GM19395 (cell line): ENCODE data around the gene KRT78.
"Not testable (repeated sequence)": the region's sequence is repeated elsewhere in the genome, so short reads cannot be mapped to it uniquely, and the experiment has no call there.

Experiments used
- ATAC-seq: cut with Tn5 transposase; IDR thresholded peaks from one replicate; pipeline ENCODE4 v1.9.1; 2021; ENCODE audit warnings: mild to moderate bottlenecking, moderate library complexity; ENCODE audit not compliant: unreplicated experiment

The KRT78 gene

GRCh38 chr12:52798671-52799504, 49.9 kb downstream of the KRT78 start:
- ATAC-seq = no peak

- no peak for ATAC-seq
These were observed 50.7 kb downstream of the KRT78 start for GRCh38 chr12:52798003-52798670.

DNA sequence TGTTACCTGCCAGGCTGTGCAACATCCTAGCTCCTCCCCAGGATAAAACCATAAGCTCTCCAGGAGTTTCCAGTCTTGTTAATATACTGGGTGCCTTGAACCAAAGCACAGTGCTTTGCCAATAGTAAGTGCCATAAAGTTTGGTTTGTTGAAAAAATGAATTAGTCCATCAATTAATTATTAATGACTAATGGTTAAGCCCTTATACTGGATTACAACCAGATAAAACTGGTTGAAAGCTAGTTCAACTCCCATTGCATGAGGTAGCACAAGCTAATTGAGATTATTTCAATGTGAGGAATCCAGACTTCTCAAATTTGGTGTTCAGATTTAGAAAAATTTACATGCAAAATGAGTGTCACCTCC, 51.3 kb downstream of the KRT78 start:
- ATAC-seq = no peak

DNA sequence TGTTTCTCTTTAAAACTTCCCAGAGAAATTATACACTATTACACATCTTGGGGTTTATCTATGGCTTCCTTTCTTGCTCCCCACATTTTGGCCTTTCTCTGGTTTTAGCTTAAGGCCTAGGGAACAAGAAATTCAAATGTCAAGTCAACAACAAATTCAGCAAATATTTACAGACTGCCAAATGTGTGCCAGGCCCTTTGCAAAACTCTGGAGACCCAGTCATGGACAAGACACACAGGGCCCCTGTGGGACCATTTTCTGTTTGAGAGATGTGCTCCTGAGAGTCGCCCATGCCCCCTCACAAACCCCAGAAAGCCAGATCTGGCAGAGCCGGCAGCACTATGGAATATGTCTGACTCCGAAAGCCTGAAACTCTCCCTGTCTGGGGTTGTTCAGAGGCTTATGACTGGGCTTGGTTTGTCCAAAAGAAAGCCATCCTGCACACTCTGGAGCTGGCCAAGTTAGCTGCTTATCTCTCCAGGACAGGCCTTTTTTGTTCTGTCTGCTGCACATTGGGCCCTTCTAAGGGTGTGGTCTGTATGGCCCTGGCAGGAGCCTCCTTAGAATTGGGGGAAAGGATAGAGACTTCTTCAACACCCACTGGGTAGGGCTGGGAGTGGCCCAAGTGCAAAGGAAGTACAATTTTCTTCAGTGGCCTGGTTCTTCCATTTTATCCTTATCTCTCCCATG, 51.8 kb downstream of the KRT78 start:
- no peak for ATAC-seq

- no peak for ATAC-seq
These were observed 52.4 kb downstream of the KRT78 start for GRCh38 chr12:52796429-52796794.

- no peak for ATAC-seq
These were observed 52.9 kb downstream of the KRT78 start, which contains the start of gene KRT3 for GRCh38 chr12:52795694-52796428. Gene KRT3, minus strand, starts transcription at chr12:52796117. Its CDS starts 75 bp downstream, at chr12:52796042.

- not testable (repeated sequence) for ATAC-seq
These were observed 53.5 kb downstream of the KRT78 start for GRCh38 chr12:52795332-52795674.

DNA sequence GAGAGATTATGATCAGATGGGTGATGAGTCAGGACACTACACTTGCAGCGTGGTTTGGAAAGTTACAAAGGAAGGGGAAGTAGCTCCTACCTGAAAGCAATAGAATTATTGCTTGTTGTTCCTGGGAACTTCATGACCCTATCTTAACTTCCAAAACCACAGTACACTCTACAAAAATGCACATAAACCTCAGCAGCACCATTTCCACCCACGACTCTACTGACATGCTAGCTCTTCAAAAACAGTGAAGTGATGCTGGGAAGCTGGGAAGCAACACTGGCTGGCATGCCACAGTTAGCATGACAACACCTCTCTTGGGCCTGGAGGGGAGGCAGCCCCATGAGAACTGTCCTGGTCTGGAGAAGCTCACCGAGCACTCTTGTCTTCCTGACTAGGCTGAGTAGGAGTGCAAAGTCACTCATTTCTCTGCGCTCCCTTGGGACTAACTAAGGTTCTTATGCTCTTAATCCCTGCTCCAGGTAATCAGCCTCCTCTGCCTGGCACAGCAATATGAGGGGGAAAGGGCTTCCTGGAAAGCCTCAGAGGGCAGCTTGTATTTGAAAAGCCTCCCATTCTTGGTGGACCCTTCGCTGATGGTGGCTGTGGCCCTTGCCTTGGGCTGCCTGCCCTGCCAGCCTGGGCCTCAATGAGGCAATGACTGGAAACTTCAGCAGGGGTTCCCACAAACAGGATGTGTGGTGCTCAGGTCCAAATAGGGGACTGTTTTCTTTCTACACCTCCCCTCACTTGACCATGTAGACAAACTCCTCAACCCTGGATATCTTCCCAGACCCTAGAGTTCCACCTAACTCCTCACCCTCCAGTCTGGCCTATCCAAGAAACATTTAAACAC, 54.1 kb downstream of the KRT78 start:
- ATAC-seq = no peak

- ATAC-seq = no peak
These were observed 56.4 kb downstream of the KRT78 start for GRCh38 chr12:52792185-52793029.

DNA sequence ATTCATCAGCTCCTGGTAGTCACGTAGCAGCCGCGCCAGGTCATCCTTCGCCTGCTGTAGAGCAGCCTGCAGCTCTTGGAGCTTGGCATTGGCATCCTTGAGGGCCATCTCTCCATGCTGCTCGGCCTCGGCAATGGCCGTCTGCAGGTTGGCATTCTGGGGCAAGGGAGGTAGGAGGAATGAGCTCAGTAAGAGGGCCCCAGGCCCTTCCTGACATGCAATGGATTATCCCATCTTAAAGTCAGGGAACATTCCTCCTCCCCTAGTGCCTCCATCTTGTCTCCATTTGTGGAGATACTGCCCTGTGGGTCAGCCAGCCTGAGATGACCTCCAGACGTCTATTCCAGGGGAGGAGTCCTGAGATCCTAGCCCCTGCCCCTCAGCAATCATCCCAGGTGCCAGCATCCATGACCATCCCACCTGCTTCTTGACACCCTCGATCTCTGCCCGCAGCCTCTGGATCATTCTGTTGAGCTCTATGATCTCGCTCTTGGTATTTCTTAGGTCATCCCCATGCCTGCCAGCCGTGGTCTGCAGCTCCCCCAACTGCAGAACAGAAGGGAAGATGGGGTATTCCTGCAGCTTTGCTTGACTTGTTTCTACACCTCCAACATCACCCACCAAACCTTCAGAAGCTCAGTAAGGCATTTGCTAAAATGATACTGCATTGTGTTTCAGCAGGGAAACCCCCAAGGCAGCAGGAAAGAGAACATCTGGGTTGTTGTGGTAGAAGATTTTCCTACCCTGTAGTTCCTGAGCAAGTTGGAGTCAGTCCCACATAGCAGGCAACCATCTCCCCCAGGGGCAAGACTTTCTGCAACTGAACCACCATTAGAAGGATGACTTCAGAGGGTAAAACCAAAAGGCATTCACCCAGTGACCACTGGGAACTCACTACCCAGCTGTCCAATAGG, 57.3 kb downstream of the KRT78 start:
- no peak for ATAC-seq

DNA sequence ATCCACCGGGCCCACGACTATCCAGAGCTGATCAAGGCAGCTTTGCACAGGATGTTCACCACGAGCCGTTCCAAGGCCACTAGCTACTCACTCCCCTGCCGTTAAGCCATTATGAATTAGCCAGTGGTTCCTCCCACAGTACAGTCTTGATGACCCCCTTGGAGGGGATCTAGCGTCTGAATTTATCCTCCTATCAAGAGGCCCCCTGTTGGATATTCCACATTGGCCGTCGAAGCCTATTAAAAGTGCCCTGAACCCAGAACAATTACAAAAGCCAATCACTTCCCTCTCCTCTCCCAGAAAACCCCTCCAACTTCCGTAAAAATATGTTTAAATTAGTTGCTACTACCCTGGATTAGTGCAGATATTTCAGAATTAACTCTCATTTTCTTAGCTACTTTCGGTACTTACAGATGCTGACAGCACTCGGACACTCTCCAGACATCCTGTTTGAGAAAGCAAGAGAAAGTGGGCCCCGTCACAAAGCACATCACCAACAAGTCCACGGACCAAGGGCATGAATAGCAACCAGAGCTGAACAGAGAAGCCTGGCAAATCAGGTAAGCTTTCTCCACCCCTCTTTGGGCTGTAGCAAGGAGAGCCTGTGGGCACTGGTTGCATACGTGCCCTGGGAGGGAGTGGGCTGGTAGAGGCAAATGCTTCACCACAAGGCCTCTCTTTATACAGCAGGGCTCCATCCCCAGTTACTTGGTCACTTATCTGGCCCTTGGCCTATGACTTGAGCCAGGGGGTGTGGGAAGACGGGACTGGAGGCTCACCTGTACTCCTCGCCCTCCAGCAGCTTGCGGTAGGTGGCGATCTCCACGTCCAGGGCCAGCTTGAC, 58.1 kb downstream of the KRT78 start:
- no peak for ATAC-seq

DNA sequence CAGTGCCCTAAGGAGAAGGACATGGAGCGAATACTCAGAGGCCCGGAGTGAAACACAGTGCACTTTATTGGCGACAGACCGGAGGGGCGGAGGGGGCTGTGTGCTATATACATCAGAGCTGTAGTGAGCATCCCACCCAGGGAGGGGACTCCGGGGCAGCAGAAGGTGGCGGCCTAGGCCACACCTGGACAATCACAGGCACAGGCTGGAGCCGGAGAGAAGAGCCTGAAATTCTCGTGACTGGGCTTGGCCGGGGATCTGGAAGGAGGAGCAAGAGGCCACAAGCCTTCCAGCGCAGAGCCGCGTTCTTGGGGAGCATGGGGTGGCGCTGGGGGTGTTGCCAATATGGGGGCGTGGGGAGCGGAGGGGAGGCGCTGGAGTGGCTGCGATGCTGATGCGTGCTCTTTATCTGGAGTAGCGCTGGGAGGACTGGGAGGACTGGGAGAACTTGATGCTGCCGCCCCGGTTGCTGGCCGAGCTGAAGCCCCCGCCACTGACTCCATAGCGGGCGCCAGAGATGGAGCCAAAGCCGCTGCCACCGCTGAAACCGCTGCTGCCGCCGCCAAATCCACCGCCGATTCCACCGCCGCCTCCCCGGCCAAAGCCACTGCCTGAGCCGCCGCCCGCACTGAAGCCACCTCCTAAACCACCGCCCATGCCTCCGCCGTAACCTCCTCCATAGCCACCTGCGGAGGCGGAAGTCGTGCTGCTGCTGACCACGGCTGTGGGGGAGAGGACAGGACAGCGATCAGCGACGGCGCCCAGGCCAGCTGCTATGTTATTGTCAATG, 59.0 kb downstream of the KRT78 start:
- no peak for ATAC-seq

DNA sequence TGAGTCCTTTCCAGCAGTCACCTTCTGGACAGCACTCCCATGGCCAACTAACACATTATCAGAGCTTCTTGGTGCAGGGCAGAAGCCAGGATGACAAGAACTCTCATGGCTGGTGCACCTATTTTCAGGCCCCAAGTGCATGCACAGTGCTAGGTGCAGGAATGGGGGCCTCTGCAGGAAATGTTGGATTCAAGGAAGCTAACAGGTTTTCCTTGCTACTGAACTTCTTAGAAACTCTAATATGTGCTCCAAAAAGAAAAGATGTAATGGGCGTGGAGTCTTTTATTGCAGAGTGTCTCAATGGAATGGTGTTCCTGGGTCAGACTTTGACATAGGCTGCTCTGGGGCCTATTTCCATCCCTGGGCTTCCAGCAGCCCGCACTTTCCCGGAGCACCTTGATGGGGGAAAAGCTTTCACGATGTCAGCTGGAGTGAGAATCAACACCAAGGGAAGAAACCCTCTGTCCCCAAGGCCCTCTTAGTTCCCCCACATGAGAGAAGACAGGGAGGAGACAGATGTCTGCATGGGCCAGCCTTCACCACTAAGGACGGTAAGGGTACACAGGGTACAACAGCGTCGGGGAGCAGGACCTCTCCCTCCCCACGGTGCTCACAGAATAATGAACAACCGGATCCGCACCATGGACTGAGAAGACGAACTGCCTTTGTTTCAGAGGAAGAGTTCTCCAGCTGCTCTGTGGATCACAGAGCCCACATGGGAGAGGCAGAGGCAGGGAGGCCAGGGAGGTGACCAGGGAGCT, 59.7 kb downstream of the KRT78 start:
- ATAC-seq = no peak

DNA sequence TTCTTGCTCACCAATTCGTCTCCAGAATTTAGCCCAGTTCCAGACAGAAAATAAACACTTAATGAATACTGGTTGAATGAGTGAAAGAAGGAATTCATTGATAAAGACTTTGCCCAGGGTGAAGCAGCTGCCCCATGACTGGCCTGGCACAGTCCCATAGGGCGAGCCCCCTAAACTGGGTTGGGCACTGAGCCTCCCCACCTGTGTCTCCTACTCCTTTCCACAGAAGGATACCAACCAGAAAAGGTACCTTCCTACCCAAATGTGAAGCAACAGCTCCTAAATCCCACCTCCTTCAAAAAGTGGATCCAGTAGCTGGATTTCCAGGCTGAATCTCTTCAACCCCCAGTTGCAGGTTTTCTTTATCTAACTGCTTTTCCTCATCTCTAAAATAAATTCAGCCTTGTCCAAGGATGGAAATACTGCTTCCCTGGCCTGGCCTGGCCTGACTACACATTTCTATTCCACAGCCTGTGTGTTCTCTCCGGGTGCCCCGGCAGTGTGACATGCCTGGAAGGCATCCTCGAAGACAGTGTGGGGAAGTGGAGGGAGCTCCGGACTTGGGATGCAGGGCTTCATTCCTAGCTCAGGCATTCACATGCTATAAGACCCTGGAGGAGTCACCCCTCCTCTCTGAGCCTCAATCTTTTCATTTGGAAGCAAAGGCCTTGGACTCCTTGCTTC, 60.5 kb downstream of the KRT78 start:
- ATAC-seq = no peak
